ENCODE measurements around the gene MBTPS2.
"Not testable (repeated sequence)": the region's sequence is repeated elsewhere in the genome, so short reads cannot be mapped to it uniquely, and the experiment has no call there.

Gene MBTPS2

GRCh38 chrX:21863241-21863640, 23.8 kb downstream of the MBTPS2 start:
- DNase-seq, result no peak

DNA sequence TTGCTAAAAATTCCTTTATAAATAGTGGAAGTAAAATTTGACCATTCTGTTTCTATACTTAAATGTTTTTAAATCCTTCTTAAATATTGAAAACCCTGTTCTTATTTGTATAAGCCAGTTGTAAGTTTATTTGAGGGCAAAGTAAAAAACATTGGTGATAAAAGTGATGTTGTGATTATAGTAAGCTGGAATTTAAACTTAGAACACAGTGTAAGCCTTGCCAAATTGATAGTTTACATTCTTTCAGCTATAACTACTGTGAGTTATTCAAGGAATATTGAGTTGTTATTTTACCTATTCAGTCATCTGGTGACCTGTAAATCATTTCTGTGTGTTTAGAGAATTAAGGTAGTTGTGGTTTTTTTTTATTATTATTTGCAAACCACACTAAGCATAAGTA, 26.0 kb downstream of the MBTPS2 start:
- DNase-seq, result no peak

GRCh38 chrX:21870494-21870893, 31.1 kb downstream of the MBTPS2 start:
- DNase-seq, result no peak

DNA sequence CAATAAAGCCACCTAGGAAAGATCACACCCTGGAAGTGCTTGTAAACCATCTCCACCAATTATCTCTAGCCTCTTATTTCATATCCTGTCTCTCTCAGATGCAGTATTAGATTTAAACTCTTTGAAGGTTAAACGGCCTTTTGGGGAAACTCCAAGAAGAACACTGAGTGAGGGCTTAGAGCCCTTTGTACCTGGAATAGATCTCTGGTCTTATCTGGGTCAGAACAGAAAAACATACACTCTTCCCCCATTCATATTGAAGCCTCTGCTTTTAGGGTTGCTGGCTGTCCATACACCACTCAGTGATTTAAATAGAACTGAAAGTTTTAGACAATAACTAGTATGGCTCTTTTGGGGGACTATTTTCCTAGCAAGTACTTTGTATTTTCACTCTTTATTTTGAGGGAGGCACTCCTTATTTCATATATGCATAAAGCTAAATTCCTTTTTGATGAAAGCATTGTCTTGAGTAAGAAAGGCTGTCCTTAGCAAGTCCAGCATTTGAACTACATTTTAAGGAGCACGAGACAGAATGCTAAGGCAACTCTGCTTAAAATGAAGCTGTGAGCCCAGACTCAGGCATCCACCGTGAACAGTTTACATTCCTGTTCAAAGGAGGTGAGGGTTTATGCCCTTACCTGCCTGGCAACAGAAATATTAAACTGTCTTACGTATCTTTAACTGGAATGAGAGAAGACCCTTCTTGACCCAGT, 33.8 kb downstream of the MBTPS2 start:
- no peak for DNase-seq

GRCh38 chrX:21874182-21874581, 34.8 kb downstream of the MBTPS2 start:
- not testable (repeated sequence) for DNase-seq

DNA sequence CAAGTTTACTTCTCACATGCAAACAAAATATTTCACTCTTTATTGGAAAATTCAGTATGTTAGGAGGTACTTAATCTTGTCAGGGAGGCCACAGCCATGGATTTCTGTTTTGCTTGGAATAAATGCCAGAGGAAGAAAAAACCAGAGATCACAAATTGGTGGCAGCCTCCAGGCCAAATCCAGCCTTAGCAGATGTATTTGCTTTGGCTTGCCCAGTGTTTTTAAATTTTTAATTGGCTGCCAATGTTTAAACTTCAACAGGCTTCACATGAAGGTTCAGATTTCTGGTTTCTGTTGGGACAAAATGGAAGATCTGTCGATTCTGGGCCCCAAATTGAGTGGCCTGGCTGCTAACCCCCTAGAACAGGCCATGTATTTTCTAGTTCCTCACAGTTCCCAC, 35.6 kb downstream of the MBTPS2 start:
- no peak for DNase-seq

DNA sequence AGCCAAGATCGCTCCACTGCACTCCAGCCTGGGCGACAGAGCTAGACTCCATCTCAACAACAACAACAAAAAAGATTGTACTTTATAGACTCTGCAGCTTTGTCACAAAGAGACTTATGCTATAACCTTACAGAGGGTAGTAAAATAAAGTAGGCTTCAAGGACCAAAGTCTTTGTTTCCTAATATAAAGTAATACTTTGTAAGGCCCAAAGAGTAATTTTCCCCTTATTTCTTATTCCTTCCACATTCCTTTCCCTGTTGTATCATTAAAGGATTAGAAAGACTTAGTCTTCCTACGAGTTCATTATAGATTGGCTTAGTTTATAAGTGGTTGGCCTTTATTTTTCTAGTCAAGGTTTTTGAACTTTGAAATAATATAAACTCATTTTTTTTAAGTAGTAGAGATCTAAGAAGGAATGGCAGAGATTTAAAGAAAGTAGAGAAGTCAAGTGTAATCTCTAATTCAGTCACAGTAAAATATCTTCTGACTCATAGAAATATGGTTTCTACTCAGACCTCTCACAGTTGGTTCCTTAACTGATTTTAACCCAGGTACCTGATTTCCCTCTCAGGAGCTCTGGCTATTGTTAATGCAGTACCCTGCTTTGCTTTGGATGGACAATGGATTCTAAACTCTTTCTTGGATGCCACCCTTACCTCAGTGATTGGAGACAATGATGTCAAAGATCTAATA, 42.6 kb downstream of the MBTPS2 start:
- no peak for DNase-seq

DNA sequence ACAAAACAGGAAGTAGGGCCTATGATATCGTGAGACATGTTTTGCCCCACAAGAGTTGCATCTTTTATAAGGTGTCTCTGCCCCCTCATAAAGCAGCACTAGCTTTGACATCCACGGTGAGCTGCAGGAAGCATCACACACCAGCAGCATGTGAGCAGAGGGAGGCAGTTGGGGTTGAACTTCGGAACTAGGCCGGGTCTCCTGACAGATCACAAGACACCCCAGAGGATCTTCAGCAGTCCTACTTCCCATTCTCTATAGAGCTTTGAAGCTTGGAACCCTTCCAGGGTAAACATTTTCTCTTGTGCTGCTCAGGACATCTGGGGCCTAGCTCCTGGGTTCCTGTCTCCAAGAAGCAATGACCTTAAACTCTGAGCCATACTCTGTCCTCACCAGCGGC, 43.8 kb downstream of the MBTPS2 start:
- DNase-seq, result no peak

DNA sequence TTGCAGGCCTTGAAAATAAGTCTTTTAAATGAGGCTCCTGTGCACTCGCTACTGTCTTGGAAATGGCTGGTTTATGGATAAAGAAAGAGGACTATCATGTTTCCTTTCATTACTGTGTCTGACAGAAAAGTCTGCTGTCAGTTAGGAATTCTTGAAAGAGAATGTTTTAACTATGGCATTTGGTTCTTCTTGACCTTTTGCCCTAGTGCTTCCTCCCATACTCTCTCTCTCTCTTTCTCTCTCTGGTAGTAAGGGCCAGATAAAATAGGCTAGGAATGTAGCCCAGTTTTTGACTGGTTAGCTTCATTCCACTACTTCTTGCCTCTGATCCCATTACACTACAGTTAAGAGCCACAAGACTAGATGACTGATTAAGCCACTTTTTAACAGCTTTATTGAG, 46.2 kb downstream of the MBTPS2 start:
- no peak for DNase-seq

DNA sequence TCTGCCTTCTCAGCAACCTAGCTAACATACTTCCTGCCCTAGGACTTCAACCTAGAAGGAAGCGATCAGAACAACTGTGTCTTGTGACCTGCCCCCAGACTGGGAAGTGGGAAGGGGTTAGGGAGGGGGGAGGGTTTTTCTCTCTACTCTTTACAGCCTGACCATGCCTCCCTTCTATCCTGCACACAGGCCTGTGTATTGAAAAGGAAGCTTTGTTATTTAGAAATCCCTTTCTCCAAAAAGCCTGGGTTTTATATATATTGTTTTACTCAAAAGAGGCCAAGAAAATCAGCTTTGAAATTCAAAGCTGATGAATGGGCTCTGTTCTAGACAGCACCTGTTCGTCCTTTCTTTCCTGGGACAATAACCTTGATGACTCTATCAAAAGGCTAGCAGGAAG, 65.9 kb downstream of the MBTPS2 start:
- DNase-seq, result no peak

DNA sequence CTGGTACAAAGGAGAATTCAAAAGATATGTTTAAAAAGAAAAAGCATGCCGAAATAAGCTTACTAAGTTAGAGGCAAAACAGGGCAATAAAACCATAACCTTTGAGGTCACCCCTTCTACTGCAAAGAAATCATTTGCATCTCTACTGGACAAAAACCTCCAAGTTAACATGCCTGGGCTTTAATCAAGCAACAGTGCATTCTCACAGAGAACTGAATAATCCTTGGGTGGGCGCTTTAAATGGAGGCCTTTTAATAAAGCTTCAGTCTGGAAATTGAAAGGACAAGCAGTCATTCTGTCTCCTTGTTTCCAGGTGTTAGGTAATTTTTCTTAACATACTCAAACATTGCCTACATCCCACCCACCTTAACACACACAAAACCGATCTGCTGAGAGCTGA, 66.5 kb downstream of the MBTPS2 start:
- DNase-seq, result no peak

GRCh38 chrX:21907260-21907659, 67.8 kb downstream of the MBTPS2 start:
- DNase-seq, result no peak

GRCh38 chrX:21911481-21911880, 72.1 kb downstream of the MBTPS2 start:
- DNase-seq, result no peak

- DNase-seq, result no peak
These were observed 72.8 kb downstream of the MBTPS2 start for GRCh38 chrX:21912220-21912619.

DNA sequence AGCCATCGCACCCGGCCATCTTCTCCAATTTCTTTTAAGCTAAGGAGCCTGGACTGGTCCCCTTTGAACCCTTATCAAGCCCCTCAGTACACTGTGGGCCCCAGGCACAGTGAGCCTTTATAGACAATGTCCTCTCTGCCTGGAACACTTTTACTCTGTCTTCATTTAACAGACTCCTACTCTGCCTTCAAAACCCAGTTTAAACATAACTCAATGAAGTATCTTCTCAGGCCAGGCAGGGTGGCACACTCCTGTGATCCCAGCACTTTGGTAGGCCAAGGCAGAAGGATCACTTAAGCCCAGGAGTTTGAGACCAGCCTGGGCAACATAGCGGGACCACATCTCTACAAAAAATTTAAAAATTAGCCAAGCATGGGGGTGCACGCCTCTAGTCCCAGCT, 73.6 kb downstream of the MBTPS2 start:
- no peak for DNase-seq

GRCh38 chrX:21926116-21926515, 86.7 kb downstream of the MBTPS2 start:
- DNase-seq, result no peak

GRCh38 chrX:21926527-21927278, 87.3 kb downstream of the MBTPS2 start:
- DNase-seq, result no peak

GRCh38 chrX:21929209-21929608, 89.8 kb downstream of the MBTPS2 start:
- DNase-seq, result no peak

DNA sequence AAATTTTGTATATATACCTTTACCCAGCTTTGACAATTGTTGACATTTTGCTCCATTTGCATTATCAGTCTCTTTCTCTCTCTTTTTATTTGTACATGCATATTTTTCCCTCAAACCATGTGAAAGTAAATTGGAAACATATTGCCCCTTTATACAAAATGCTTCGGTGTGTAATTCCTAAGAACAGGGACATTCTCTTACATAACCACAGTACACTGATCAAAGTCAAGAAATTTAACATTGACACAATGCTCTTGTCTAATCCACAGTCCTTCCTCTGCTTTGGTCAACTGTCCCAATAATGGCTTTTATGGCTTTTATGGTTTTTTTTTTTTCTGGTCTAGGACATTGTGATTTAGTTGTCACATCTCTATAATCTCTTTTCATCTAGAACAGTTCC, 91.6 kb downstream of the MBTPS2 start:
- DNase-seq, result no peak

DNA sequence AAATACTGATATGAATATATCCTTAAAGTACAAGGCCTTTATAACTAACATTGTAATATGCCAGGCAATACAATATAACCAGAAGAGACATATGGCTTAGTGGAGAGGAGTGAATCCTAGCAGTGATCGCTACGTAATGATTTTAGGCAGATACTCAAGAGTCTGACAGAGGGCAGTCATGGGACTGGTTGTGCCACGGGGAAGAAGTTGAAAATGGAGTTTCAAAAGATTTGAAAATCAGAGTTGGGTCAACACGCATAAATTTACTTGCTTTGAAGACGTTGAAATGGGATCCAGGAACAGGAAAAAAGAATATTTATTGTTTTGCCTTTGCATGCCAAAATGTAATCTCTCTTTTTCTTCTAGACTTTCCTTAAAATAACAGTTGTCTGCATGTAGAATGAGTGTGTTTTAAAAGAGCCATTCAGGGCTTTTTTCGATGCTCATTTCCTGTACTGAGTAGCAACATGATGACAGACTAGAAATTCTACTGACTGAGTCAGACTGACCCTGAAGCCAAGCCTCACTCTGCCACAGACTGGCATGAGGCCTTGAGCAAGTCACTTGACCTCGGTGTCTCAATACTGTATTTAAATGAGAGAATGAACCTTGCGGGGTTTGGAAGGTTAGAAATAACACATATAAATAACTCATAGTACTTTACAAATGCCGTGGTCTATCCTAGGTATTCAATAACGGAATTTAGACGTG, 93.0 kb downstream of the MBTPS2 start:
- peak in 1 of 2 donors; percentile 44 for DNase-seq

DNA sequence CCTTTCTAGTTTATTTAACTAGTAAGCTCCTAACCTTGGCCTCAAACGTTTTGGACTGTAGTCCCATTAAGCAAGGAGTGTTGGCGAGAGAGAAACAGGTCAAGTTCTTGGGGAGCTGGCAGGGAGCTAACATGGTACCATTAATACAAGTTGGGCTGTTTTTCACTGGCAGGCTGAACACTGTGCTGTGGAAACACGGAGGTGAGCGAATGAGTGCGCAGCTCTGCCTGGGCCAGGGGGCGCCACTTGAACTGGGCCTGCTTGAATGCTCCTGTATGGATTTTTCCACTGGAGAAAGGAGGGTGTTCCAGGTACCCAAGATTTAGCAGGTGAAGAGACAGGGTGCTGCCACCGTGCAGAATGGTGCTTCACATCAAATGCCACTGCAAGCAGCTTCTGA, 93.7 kb downstream of the MBTPS2 start:
- DNase-seq, result no peak

GRCh38 chrX:21934414-21934813, 95.0 kb downstream of the MBTPS2 start:
- no peak for DNase-seq
